HepG2 (cell line): ENCODE measurements around the gene PDPK1. TPM values are rescaled to one million over a fixed set of nuclear protein-coding genes. Genes with fewer than 3 reads are reported as not detected.
"Not testable (repeated sequence)": the region's sequence is repeated elsewhere in the genome, so short reads cannot be mapped to it uniquely, and the experiment has no call there.

Experiments
- ATAC-seq: fragments of 200-7000 bp; cut with Tn5 transposase; 3 replicates; pipeline ENCODE4 v1.9.1; 2020; ENCODE audit warnings: mild to moderate bottlenecking, moderate library complexity
- BruUV-seq: library from RNA; stranded (reverse); fragments of 400-500 nt; replicated peaks from 2 replicates; lab custom pipeline; 2021; lab: Mats Ljungman, UMichigan
- CTCF ChIA-PET: fragments of 300-600 bp; formaldehyde crosslinking; extraction: SDS; loops from one replicate; lab custom pipeline; 2021; ENCODE audit warnings: low total read pairs, inconsistent platforms, low intra/inter-chr PET ratio; lab: Yijun Ruan, JAX
- POLR2A ChIA-PET: fragments of 350-600 bp; sonication (Branson Sonifier 250); formaldehyde crosslinking; loops from one replicate; lab custom pipeline; 2020; ENCODE audit warnings: antibody characterized with exemption, inconsistent platforms; lab: Yijun Ruan, JAX
- DNase-seq: peaks from one replicate; pipeline ENCODE4 v3.0.0-alpha.2; 2015; ENCODE audit warnings: low spot score
- FAIRE-seq: peaks from 3 replicates; lab custom pipeline; 2011; peaks lifted over from hg19 to GRCh38; lab: Jason Lieb, UNC
- H2AFZ ChIP-seq: one replicate; pipeline ENCODE4 v1.6.1; 2011; ENCODE audit warnings: low read length, inconsistent platforms
- H3K27ac ChIP-seq: fragments of 300-600 bp; 3 replicates; pipeline ENCODE4 v1.8.0; 2011; ENCODE audit warnings: mixed run types, mild to moderate bottlenecking, mixed read lengths, low read length, inconsistent platforms; ENCODE audit not compliant: insufficient read depth; ENCODE audit errors: extremely low read length
- H3K27me3 ChIP-seq, 2 experiments: fragments of 200-600 bp in 1 of 2; 2 replicates in 1 of 2; 3 replicates in 1 of 2; pipeline versions ENCODE4 v1.6.0 to v1.8.0; 2011; ENCODE audit warnings: low read length in 2 of 2, mild to moderate bottlenecking in 2 of 2, moderate library complexity in 2 of 2, inconsistent platforms in 1 of 2; ENCODE audit not compliant: insufficient read depth in 2 of 2, control insufficient read depth in 1 of 2
- H3K36me3 ChIP-seq, 2 experiments: fragments of 200-600 bp in 1 of 2; replicated peaks in 1 of 2; 2 replicates in 1 of 2; 3 replicates in 1 of 2; pipeline versions ENCODE4 v1.5.1 to v1.8.0; 2011; ENCODE audit warnings: low read length in 2 of 2, inconsistent platforms in 1 of 2; ENCODE audit not compliant: insufficient read depth in 2 of 2, control insufficient read depth in 1 of 2
- H3K4me1 ChIP-seq: 2 replicates; pipeline ENCODE4 v1.5.1; 2012; ENCODE audit warnings: low read length, inconsistent platforms; ENCODE audit not compliant: insufficient read depth
- H3K4me2 ChIP-seq: 2 replicates; pipeline ENCODE4 v1.6.0; 2011; ENCODE audit warnings: low read depth, low read length, inconsistent platforms
- H3K4me3 ChIP-seq, 3 experiments: fragments of 200-600 bp in 1 of 3; sonication (generic), shearing (Covaris generic) in 1 of 3; replicated peaks in 1 of 3; 2 replicates each; pipeline ENCODE4 v1.5.1; 2011 to 2016; ENCODE audit warnings: low read length in 3 of 3, inconsistent platforms in 2 of 3, low read depth in 2 of 3, mild to moderate bottlenecking in 2 of 3, control low read depth in 1 of 3, mixed read lengths in 1 of 3; ENCODE audit not compliant: insufficient read depth in 1 of 3
- H3K79me2 ChIP-seq: one replicate; pipeline ENCODE4 v1.6.1; 2011; ENCODE audit warnings: low read length, inconsistent platforms; ENCODE audit not compliant: insufficient read depth
- H3K9ac ChIP-seq: 2 replicates; pipeline ENCODE4 v1.6.0; 2011; ENCODE audit warnings: mild to moderate bottlenecking, low read depth, low read length, inconsistent platforms; ENCODE audit not compliant: insufficient read depth
- H3K9me3 ChIP-seq: 2 replicates; pipeline ENCODE4 v1.5.1; 2012; ENCODE audit warnings: mild to moderate bottlenecking, low read length
- H4K20me1 ChIP-seq: 2 replicates; pipeline ENCODE4 v1.6.0; 2011; ENCODE audit warnings: inconsistent platforms, mild to moderate bottlenecking, low read length, moderate library complexity; ENCODE audit not compliant: insufficient read depth
- ADNP ChIP-seq: sonication (generic); formaldehyde crosslinking; IDR thresholded peaks from 2 replicates; pipeline ENCODE4 v1.4.0; 2020; ENCODE audit warnings: missing genetic modification reagents
- ATF4 ChIP-seq, 2 experiments: fragments of 450-650 bp in 1 of 2; sonication (generic) in 1 of 2; formaldehyde crosslinking; IDR thresholded peaks; 2 replicates each; pipeline versions ENCODE4 v1.5.0 to v1.8.0; 2020 to 2022; ENCODE audit warnings: mild to moderate bottlenecking in 1 of 2, missing genetic modification reagents in 1 of 2
- ATF7 ChIP-seq, 2 experiments: fragments of 450-650 bp in 1 of 2; sonication (generic) in 1 of 2; formaldehyde crosslinking in 1 of 2; IDR thresholded peaks; 2 replicates each; pipeline versions ENCODE4 v1.4.0 to v1.6.1; 2016 to 2020; ENCODE audit warnings: antibody characterized with exemption in 1 of 2, mild to moderate bottlenecking in 1 of 2, missing genetic modification reagents in 1 of 2
- CEBPB ChIP-seq: IDR thresholded peaks from 2 replicates; pipeline ENCODE4 v1.6.1; 2011; ENCODE audit warnings: low read depth, low read length, improper control_type of control experiment, borderline replicate concordance
- CREM ChIP-seq, 2 experiments: sonication (generic) in 1 of 2; formaldehyde crosslinking in 1 of 2; IDR thresholded peaks; 2 replicates each; pipeline versions ENCODE4 v1.4.0 to v1.6.1; 2016 to 2020; ENCODE audit warnings: antibody characterized with exemption in 1 of 2, mild to moderate bottlenecking in 1 of 2, missing genetic modification reagents in 1 of 2
- FOXP1 ChIP-seq, 2 experiments: fragments of 450-650 bp in 1 of 2; IDR thresholded peaks; 2 replicates each; pipeline ENCODE4 v1.6.1; 2017 to 2018; ENCODE audit warnings: antibody characterized with exemption in 1 of 2
- GATAD2A ChIP-seq: IDR thresholded peaks from 2 replicates; pipeline ENCODE4 v1.6.1; 2016
- HDAC1 ChIP-seq: sonication (generic); formaldehyde crosslinking; IDR thresholded peaks from 2 replicates; pipeline ENCODE4 v1.5.1; 2020; ENCODE audit warnings: mild to moderate bottlenecking, missing genetic modification reagents
- HOXA3 ChIP-seq: sonication (generic); formaldehyde crosslinking; IDR thresholded peaks from 2 replicates; pipeline ENCODE4 v1.5.0; 2020; ENCODE audit warnings: missing genetic modification reagents
- SAP130 ChIP-seq: IDR thresholded peaks from 2 replicates; pipeline ENCODE4 v1.6.1; 2016; ENCODE audit warnings: low read depth
- SOX6 ChIP-seq, 2 experiments: fragments of 450-650 bp in 1 of 2; sonication (generic) in 1 of 2; formaldehyde crosslinking in 1 of 2; IDR thresholded peaks; 2 replicates each; pipeline versions ENCODE4 v1.4.0 to v1.6.1; 2017 to 2020; ENCODE audit warnings: antibody characterized with exemption in 1 of 2, mild to moderate bottlenecking in 1 of 2, missing genetic modification reagents in 1 of 2
- TARDBP ChIP-seq: sonication (generic); formaldehyde crosslinking; IDR thresholded peaks from 2 replicates; pipeline ENCODE4 v1.8.0; 2022; ENCODE audit warnings: mild to moderate bottlenecking, missing genetic modification reagents
- TGIF2 ChIP-seq: IDR thresholded peaks from 2 replicates; pipeline ENCODE4 v1.6.1; 2016; ENCODE audit warnings: control low read depth, missing compliant biosample characterization
- ZMYM2 ChIP-seq: sonication (generic); formaldehyde crosslinking; IDR thresholded peaks from 2 replicates; pipeline ENCODE4 v1.8.0; 2022; ENCODE audit warnings: mild to moderate bottlenecking, missing genetic modification reagents
- WGBS: methylation state at CpG from one replicate; pipeline ENCODE4 v1.1.6; 2017; ENCODE audit warnings: low lambda C conversion rate; 5-methylcytosine and 5-hydroxymethylcytosine counted together
- in situ Hi-C: cut with HindIII; loops from 2 replicates; pipeline ENCODE4 v1.10.0; 2017; ENCODE audit warnings: low pct_unique_long_range_greater_than_20kb; ENCODE audit not compliant: extremely low pct_ligation_motif_present
- intact Hi-C: fragments of 100-400 bp; cut with micrococcal nuclease; formaldehyde crosslinking; loops from one replicate; pipeline ENCODE4 v1.10.0; 2022; ENCODE audit not compliant: unreplicated experiment
- polyA plus RNA-seq, 8 experiments: library from polyadenylated mRNA; depleted of rRNA in 3 of 8; stranded (reverse) in 7 of 8; unstranded in 1 of 8; fragments of >200 nt; fragmentation: Illumina TruSeq in 4 of 8; extraction: Trizol in 4 of 8; gene quantifications; 2 replicates each; pipeline versions ENCODE4 v1.2.1 to v1.2.3, GENCODE V29; 2011 to 2016; ENCODE audit warnings: low read depth in 4 of 8, missing spikeins in 1 of 8, mixed read lengths in 1 of 8; ENCODE audit not compliant: insufficient read depth in 1 of 8
- total RNA-seq, 5 experiments: library from RNA; depleted of rRNA; stranded (reverse); fragments of >200 nt; fragmentation: Illumina TruSeq; extraction: Trizol; gene quantifications; 2 replicates each; pipeline ENCODE4 v1.2.3, GENCODE V29; 2016; ENCODE audit warnings: low read depth in 1 of 5
- TF ChIP-seq, protein P1 (sequence below): IDR thresholded peaks from 2 replicates; pipeline ENCODE4 v1.6.1; 2016; ENCODE audit warnings: low read depth, borderline replicate concordance
- TF ChIP-seq, protein P2 (sequence below): sonication (generic); formaldehyde crosslinking; IDR thresholded peaks from 2 replicates; pipeline ENCODE4 v1.4.0; 2020; ENCODE audit warnings: missing genetic modification reagents
- TF ChIP-seq, protein P3 (sequence below): sonication (generic); formaldehyde crosslinking; IDR thresholded peaks from 2 replicates; pipeline ENCODE4 v1.5.0; 2020; ENCODE audit warnings: mild to moderate bottlenecking, missing genetic modification reagents, borderline replicate concordance

PDPK1 gene
- total and polyA plus RNA-seq, 2 of the 13 experiments (the other 11 are each of a cell fraction or from before 2014, with no cell fraction given) = 59.6 to 129 TPM

- H3K79me2 ChIP-seq; intact Hi-C loops; H3K27me3 ChIP-seq; H2AFZ ChIP-seq; H3K36me3 ChIP-seq; H4K20me1 ChIP-seq; BruUV-seq; in situ Hi-C loops; H3K4me1 ChIP-seq; CTCF ChIA-PET; FAIRE-seq; H3K9me3 ChIP-seq; TF ChIP-seq CREM (CRISPR knock-in tag; IDR thresholded peaks at IDR 0.05); SOX6 (IDR thresholded peaks at IDR 0.05); FOXP1 (IDR thresholded peaks at IDR 0.05): not testable (repeated sequence)
- ATAC-seq (peak; percentile 60), DNase-seq (peak; percentile 52)
- POLR2A ChIA-PET = interaction anchor here (0.7 to 1.2 kb wide), 5 partner anchors 11 to 454 kb away, joined by 3 to 5 read pairs (median 4); partner anchors contain the start of gene PDPK1
- H3K4me2 ChIP-seq = peak overlapping the region; percentile 92
- peak overlapping the region; percentile 58 to 80 (median 59) for H3K4me3 ChIP-seq
- H3K27ac ChIP-seq = peak overlapping the region; percentile 57
- WGBS = 5% methylated on average over 11 of the region's 17 CpGs
- H3K9ac ChIP-seq = peak overlapping the region; percentile 54
- TF ChIP-seq CREM (IDR thresholded peaks at IDR 0.05) (peak; percentile 21; the same call in 1 of the 2 replicates), ATF7 (IDR thresholded peaks at IDR 0.05) (peak; percentile 90), ATF7 (CRISPR knock-in tag; IDR thresholded peaks at IDR 0.05) (peak; percentile 74; the same call in 1 of the 2 replicates), GATAD2A (peak; percentile 33; the same call in 1 of the 2 replicates), ADNP (CRISPR knock-in tag) (peak; percentile 91), SOX6 (CRISPR knock-in tag; IDR thresholded peaks at IDR 0.05) (peak; percentile 29; the same call in 1 of the 2 replicates), HDAC1 (CRISPR knock-in tag) (peak; percentile 44), CEBPB (peak; percentile 84), HOXA3 (CRISPR knock-in tag) (peak; percentile 63; the same call in 1 of the 2 replicates), ZMYM2 (CRISPR knock-in tag) (peak; percentile 75; the same call in 1 of the 2 replicates), SAP130 (CRISPR knock-in tag) (peak; percentile 59), TARDBP (peak; percentile 41; the same call in 1 of the 2 replicates), ATF4 (CRISPR knock-in tag; IDR thresholded peaks at IDR 0.05) (peak in 1 of 2 experiments; percentile 83; a peak in 2 of 4 replicates), FOXP1 (CRISPR knock-in tag; IDR thresholded peaks at IDR 0.05) (0 out of 2 replicates have a peak, but pooled peaks have one; percentile 12), TGIF2 (0 out of 2 replicates have a peak, but pooled peaks have one; percentile 41)
- TF ChIP-seq, protein P1, sequence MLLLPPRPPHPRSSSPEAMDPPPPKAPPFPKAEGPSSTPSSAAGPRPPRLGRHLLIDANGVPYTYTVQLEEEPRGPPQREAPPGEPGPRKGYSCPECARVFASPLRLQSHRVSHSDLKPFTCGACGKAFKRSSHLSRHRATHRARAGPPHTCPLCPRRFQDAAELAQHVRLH (CRISPR knock-in tag) = 0 out of 2 replicates have a peak, but pooled peaks have one; percentile 37
- TF ChIP-seq, protein P2, sequence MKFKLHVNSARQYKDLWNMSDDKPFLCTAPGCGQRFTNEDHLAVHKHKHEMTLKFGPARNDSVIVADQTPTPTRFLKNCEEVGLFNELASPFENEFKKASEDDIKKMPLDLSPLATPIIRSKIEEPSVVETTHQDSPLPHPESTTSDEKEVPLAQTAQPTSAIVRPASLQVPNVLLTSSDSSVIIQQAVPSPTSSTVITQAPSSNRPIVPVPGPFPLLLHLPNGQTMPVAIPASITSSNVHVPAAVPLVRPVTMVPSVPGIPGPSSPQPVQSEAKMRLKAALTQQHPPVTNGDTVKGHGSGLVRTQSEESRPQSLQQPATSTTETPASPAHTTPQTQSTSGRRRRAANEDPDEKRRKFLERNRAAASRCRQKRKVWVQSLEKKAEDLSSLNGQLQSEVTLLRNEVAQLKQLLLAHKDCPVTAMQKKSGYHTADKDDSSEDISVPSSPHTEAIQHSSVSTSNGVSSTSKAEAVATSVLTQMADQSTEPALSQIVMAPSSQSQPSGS (CRISPR knock-in tag) = peak; percentile 82; the same call in 1 of the 2 replicates
- TF ChIP-seq, protein P3, sequence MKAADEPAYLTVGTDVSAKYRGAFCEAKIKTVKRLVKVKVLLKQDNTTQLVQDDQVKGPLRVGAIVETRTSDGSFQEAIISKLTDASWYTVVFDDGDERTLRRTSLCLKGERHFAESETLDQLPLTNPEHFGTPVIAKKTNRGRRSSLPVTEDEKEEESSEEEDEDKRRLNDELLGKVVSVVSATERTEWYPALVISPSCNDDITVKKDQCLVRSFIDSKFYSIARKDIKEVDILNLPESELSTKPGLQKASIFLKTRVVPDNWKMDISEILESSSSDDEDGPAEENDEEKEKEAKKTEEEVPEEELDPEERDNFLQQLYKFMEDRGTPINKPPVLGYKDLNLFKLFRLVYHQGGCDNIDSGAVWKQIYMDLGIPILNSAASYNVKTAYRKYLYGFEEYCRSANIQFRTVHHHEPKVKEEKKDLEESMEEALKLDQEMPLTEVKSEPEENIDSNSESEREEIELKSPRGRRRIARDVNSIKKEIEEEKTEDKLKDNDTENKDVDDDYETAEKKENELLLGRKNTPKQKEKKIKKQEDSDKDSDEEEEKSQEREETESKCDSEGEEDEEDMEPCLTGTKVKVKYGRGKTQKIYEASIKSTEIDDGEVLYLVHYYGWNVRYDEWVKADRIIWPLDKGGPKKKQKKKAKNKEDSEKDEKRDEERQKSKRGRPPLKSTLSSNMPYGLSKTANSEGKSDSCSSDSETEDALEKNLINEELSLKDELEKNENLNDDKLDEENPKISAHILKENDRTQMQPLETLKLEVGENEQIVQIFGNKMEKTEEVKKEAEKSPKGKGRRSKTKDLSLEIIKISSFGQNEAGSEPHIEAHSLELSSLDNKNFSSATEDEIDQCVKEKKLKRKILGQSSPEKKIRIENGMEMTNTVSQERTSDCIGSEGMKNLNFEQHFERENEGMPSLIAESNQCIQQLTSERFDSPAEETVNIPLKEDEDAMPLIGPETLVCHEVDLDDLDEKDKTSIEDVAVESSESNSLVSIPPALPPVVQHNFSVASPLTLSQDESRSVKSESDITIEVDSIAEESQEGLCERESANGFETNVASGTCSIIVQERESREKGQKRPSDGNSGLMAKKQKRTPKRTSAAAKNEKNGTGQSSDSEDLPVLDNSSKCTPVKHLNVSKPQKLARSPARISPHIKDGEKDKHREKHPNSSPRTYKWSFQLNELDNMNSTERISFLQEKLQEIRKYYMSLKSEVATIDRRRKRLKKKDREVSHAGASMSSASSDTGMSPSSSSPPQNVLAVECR (CRISPR knock-in tag) = peak; percentile 21; the same call in 1 of the 2 replicates
These were observed 13.6 kb downstream of the PDPK1 start for GRCh38 chr16:2551420-2551889.
